SK-N-DZ (cell line): ENCODE data around the gene ZNF668.
"Not testable (repeated sequence)": the region's sequence is repeated elsewhere in the genome, so short reads cannot be mapped to it uniquely, and the experiment has no call there.

Source experiments
- DNase-seq: peaks from one replicate; pipeline ENCODE4 v3.0.0-alpha.2; 2015; ENCODE audit warnings: low spot score

The ZNF668 gene

GRCh38 chr16:31013292-31013691 is 60.7 kb downstream of the ZNF668 start:
- not testable (repeated sequence) for DNase-seq

DNA sequence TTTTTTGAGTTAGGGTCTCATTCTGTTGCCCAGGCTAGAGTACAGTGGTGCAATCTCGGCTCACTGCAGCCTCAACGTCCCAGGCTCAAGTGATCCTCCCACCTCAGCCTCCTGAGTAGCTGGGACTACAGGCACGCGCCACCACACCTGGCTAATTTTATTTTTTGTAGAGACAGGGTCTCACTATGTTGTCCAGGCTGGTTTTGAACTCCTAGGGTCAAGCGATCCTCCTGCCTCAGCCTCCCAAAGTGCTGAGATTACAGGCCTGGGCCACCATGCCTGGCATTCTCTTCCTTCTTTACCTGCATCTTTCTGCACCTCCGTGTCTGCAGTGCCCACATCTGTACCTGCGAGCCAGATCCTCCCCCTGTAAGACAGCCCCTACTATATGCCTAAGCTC is 62.2 kb downstream of the ZNF668 start:
- not testable (repeated sequence) for DNase-seq
